ENCODE data around the gene RAX. TPM values are rescaled to one million over a fixed set of nuclear protein-coding genes. Genes with fewer than 3 reads are reported as not detected.

RAX gene
- total and polyA plus RNA-seq, 2 of the 4 experiments (the other 2 are of a cell fraction): not detected

- DNase-seq (no peak), ATAC-seq (ENCODE audit: low read depth) (no peak)
- no peaks in the 10 kb centered on the region for H4K20me1 ChIP-seq (ENCODE audit: insufficient read depth, low read length)
- peaks cover 34% of the 10 kb centered on the region for H3K27me3 ChIP-seq (ENCODE audit: control insufficient read depth, insufficient read depth, low read length)
- BruUV-seq (replicated peaks): no TSS peak
- H3K36me3 ChIP-seq (ENCODE audit: control insufficient read depth, insufficient read depth, low read length): no peaks in the 10 kb centered on the region
- H2BK15ac ChIP-seq (ENCODE audit: low read depth, low read length): no peak overlapping the region
- no peak overlapping the region for H4K91ac ChIP-seq (ENCODE audit: insufficient read depth, low read depth, low read length)
- H2AK5ac ChIP-seq (ENCODE audit: low read depth, low read length): no peak overlapping the region
- no peak overlapping the region for H3K27ac ChIP-seq (ENCODE audit: insufficient read depth, low read length)
- ChIA-PET CTCF (no interaction called here), POLR2A (ENCODE audit: unreplicated experiment) (no interaction called here)
- intact Hi-C loops (cut with micrococcal nuclease): no loop called here
- no peaks in the 10 kb centered on the region for H3K79me1 ChIP-seq (ENCODE audit: low read depth in 1 of 2, low read length in 2 of 2)
- H2AK9ac ChIP-seq (replicated peaks; ENCODE audit: low read depth, low read length, poor library complexity): no peak overlapping the region
- no peaks in the 10 kb centered on the region for H3K9me3 ChIP-seq (ENCODE audit: control insufficient read depth, insufficient read depth, low read length)
- no peak overlapping the region for H3K4me3 ChIP-seq (ENCODE audit: insufficient read depth, low read depth, low read length)
- in situ Hi-C loops (cut with MboI; ENCODE audit: low sequenced_read_pairs): no loop called here
- no peak overlapping the region for H2BK5ac ChIP-seq (ENCODE audit: low read depth, low read length, poor library complexity, severe bottlenecking)
- H3K4ac ChIP-seq (ENCODE audit: low read depth, low read length): no peak overlapping the region
- no peak overlapping the region for H3K9ac ChIP-seq (ENCODE audit: low read depth, low read length)
- no peak overlapping the region for H3K14ac ChIP-seq (replicated peaks; ENCODE audit: low read depth, low read length)
- no peak overlapping the region for H2AFZ ChIP-seq (replicated peaks; ENCODE audit: low read length, poor library complexity)
- no peak overlapping the region for H3K18ac ChIP-seq (ENCODE audit: low read depth, low read length)
- no peaks in the 10 kb centered on the region for H3K4me1 ChIP-seq (ENCODE audit: control insufficient read depth, insufficient read depth, low read length)
- H2BK120ac ChIP-seq (ENCODE audit: low read depth, low read length): no peak overlapping the region
- H3K9me1 ChIP-seq (ENCODE audit: insufficient read depth, low read length): no peaks in the 10 kb centered on the region
- dilution Hi-C loops (cut with HindIII; ENCODE audit: low sequenced_read_pairs, unreplicated experiment): no loop called here
- H2BK20ac ChIP-seq (ENCODE audit: low read depth, low read length): no peak overlapping the region
- H3K23ac ChIP-seq (ENCODE audit: low read depth, low read length): no peak overlapping the region
- no peak overlapping the region for H3K4me2 ChIP-seq (ENCODE audit: low read depth, low read length)
- TF ChIP-seq ELK1 (IDR thresholded peaks at IDR 0.05; ENCODE audit: borderline replicate concordance, low read depth, low read length) (no peak), MAZ (IDR thresholded peaks at IDR 0.05; ENCODE audit: borderline replicate concordance, low read depth, low read length) (no peak), CTCF (conservative IDR thresholded peaks at IDR 0.05; ENCODE audit: low read depth, low read length) (no peak), BHLHE40 (IDR thresholded peaks at IDR 0.05; ENCODE audit: low read depth, low read length) (no peak), POLR2A (IDR thresholded peaks at IDR 0.05; ENCODE audit: low read depth, low read length) (no peak), CEBPB (IDR thresholded peaks at IDR 0.05; ENCODE audit: low read depth, low read length) (no peak)
- no peak overlapping the region for H3K56ac ChIP-seq (ENCODE audit: extremely low read depth, insufficient read depth, low read length)
- no CpG with 5 or more reads among the region's 5 CpGs for WGBS, 2 experiments (ENCODE audit: extremely low coverage in 2 of 2, insufficient read length in 1 of 2)
- no peak overlapping the region for H4K5ac ChIP-seq (ENCODE audit: low read depth, low read length)
- no peak overlapping the region for H4K8ac ChIP-seq (ENCODE audit: low read depth in 2 of 2, low read length in 2 of 2)
Measured at GRCh38 chr18:59232309-59233016, 40.8 kb downstream of the RAX start.

Data from IMR-90 (cell line).